T-helper 1 cell treated with Interleukin-12 subunit alpha and Interleukin-12 subunit beta and Interleukin-4 antibody, amounts not matched to agents 30 ng/mL and 1 ng/mL, for 36 hours (primary cell): ENCODE data around the gene PTAFR. TPM values are rescaled to one million over a fixed set of nuclear protein-coding genes. Genes with fewer than 3 reads are reported as not detected.

ENCODE experiments used
- intact Hi-C: fragments of 100-400 bp; cut with micrococcal nuclease; formaldehyde crosslinking; loops from one replicate; pipeline ENCODE4 v1.15.1; 2024
- total RNA-seq: library from RNA; stranded (reverse); gene quantifications from 2 replicates; pipeline ENCODE4 v1.2.3, GENCODE V29; 2022

The PTAFR gene
- total RNA-seq, 1 donor from 2014 or later: 0.49 TPM

GRCh38 chr1:28122183-28122582, 54.3 kb downstream of the PTAFR start:
- intact Hi-C loops: no loop called here

GRCh38 chr1:28119556-28119955, 56.9 kb downstream of the PTAFR start:
- intact Hi-C loops: no loop called here

- intact Hi-C loops: no loop called here
These were observed 57.7 kb downstream of the PTAFR start for GRCh38 chr1:28118640-28119307.

- intact Hi-C loops: loop anchor here (1.0 to 2.0 kb wide), 4 partner anchors 24 to 84 kb away; no protein-coding TSS in a partner anchor
These were observed 61.2 kb downstream of the PTAFR start for GRCh38 chr1:28115267-28115666.

GRCh38 chr1:28114844-28115243, 61.6 kb downstream of the PTAFR start:
- intact Hi-C loops: loop anchor here (1.0 to 2.0 kb wide), 4 partner anchors 24 to 84 kb away; no protein-coding TSS in a partner anchor

GRCh38 chr1:28113242-28113572, 63.3 kb downstream of the PTAFR start:
- intact Hi-C loops: no loop called here

- intact Hi-C loops: no loop called here
These were observed 63.9 kb downstream of the PTAFR start for GRCh38 chr1:28112388-28113241.

GRCh38 chr1:28111157-28111556, 65.3 kb downstream of the PTAFR start:
- intact Hi-C loops: no loop called here

- intact Hi-C loops: no loop called here
These were observed 65.9 kb downstream of the PTAFR start for GRCh38 chr1:28110555-28110954.

GRCh38 chr1:28109639-28110038, 66.9 kb downstream of the PTAFR start:
- intact Hi-C loops: no loop called here

- intact Hi-C loops: no loop called here
These were observed 68.5 kb downstream of the PTAFR start for GRCh38 chr1:28108001-28108400.

GRCh38 chr1:28104866-28105467, 71.5 kb downstream of the PTAFR start:
- intact Hi-C loops: no loop called here

- intact Hi-C loops: no loop called here
These were observed 74.3 kb downstream of the PTAFR start for GRCh38 chr1:28102189-28102588.

- intact Hi-C loops: no loop called here
These were observed 77.3 kb downstream of the PTAFR start for GRCh38 chr1:28099050-28099769.

Other genes starting within 250 kb of the PTAFR start
- 0.44 and 0.54 TPM in 2 replicates for gene SMPDL3B, start 241.7 kb downstream of the PTAFR start, total RNA-seq
- gene XKR8, start 216.7 kb downstream of the PTAFR start, total RNA-seq: 9.9 and 10.2 TPM in 2 replicates
- gene EYA3, start 88.1 kb downstream of the PTAFR start, total RNA-seq: 34.3 and 36.2 TPM in 2 replicates
- gene DNAJC8, start 56.3 kb upstream of the PTAFR start, total RNA-seq: 100 and 102 TPM in 2 replicates
- 135 and 148 TPM in 2 replicates for gene ATP5IF1, start 59.4 kb upstream of the PTAFR start, total RNA-seq
- 15.0 and 16.9 TPM in 2 replicates for gene SESN2, start 82.8 kb upstream of the PTAFR start, total RNA-seq
- 18.0 and 19.6 TPM in 2 replicates for gene MED18, start 152.3 kb upstream of the PTAFR start, total RNA-seq
- gene PHACTR4, start 193.1 kb upstream of the PTAFR start, total RNA-seq: 31.8 and 33.9 TPM in 2 replicates